Neural crest cell (in vitro differentiated cells): Measurements from ENCODE around the gene PHF21A. TPM values are rescaled to one million over a fixed set of nuclear protein-coding genes. Genes with fewer than 3 reads are reported as not detected.

Source experiments
- DNase-seq: peaks from one replicate; pipeline ENCODE4 v3.0.0; 2021; ENCODE audit warnings: low read depth, mixed read lengths, low spot score
- H3K27ac Mint-ChIP-seq: one replicate; pipeline ENCODE4 v1.8.0; 2021; ENCODE audit warnings: mild to moderate bottlenecking, mixed read lengths; ENCODE audit not compliant: unreplicated experiment
- H3K27me3 Mint-ChIP-seq: 2 replicates; pipeline ENCODE4 v1.8.0; 2021; ENCODE audit warnings: low read depth, mild to moderate bottlenecking, mixed read lengths
- H3K36me3 Mint-ChIP-seq: 2 replicates; pipeline ENCODE4 v1.8.0; 2021; ENCODE audit warnings: low read depth, mild to moderate bottlenecking, mixed read lengths
- H3K4me1 Mint-ChIP-seq: 2 replicates; pipeline ENCODE4 v1.8.0; 2021; ENCODE audit warnings: mixed read lengths
- H3K4me3 Mint-ChIP-seq: one replicate; pipeline ENCODE4 v1.8.0; 2021; ENCODE audit warnings: mild to moderate bottlenecking, mixed read lengths
- H3K9me3 Mint-ChIP-seq: 2 replicates; pipeline ENCODE4 v1.8.0; 2021; ENCODE audit warnings: mixed read lengths
- CTCF ChIP-seq: fragments of 200-600 bp; sonication (generic); conservative IDR thresholded peaks from 2 replicates; pipeline ENCODE4 v1.5.0; 2021; ENCODE audit warnings: antibody characterized with exemption, mild to moderate bottlenecking
- total RNA-seq: library from RNA; stranded (reverse); gene quantifications from 2 replicates; pipeline ENCODE4 v1.2.1, GENCODE V29; 2021

The PHF21A gene
- total RNA-seq, 1 donor from 2014 or later = 56.5 TPM

- H3K27me3 Mint-ChIP-seq = no peaks in the 10 kb centered on the region
- TF ChIP-seq CTCF = no peak
- no peak for DNase-seq
- no peaks in the 10 kb centered on the region for H3K9me3 Mint-ChIP-seq
- H3K4me3 Mint-ChIP-seq = no peak overlapping the region
- H3K36me3 Mint-ChIP-seq = peaks cover 3% of the 10 kb centered on the region
- no peak overlapping the region for H3K27ac Mint-ChIP-seq
- H3K4me1 Mint-ChIP-seq = peaks cover 26% of the 10 kb centered on the region
Measured at GRCh38 chr11:46048198-46048597, 73.1 kb downstream of the PHF21A start.

- H3K27ac Mint-ChIP-seq = no peak overlapping the region
- H3K36me3 Mint-ChIP-seq = peaks cover 3% of the 10 kb centered on the region
- DNase-seq = no peak
- no peaks in the 10 kb centered on the region for H3K27me3 Mint-ChIP-seq
- peaks cover 26% of the 10 kb centered on the region for H3K4me1 Mint-ChIP-seq
- no peak overlapping the region for H3K4me3 Mint-ChIP-seq
- no peak for TF ChIP-seq CTCF
- no peaks in the 10 kb centered on the region for H3K9me3 Mint-ChIP-seq
Measured at GRCh38 chr11:46047520-46047919, 73.7 kb downstream of the PHF21A start.

- Mint-ChIP-seq H3K4me1 (peaks cover 18% of the 10 kb centered on the region), H3K27me3 (no peaks in the 10 kb centered on the region), H3K36me3 (peaks cover 3% of the 10 kb centered on the region), H3K9me3 (no peaks in the 10 kb centered on the region), H3K4me3 (no peak overlapping the region), H3K27ac (no peak overlapping the region)
- TF ChIP-seq CTCF = no peak
- DNase-seq = no peak
Measured at GRCh38 chr11:46045811-46046210, 75.4 kb downstream of the PHF21A start.

GRCh38 chr11:46044601-46045000 lies 76.7 kb downstream of the PHF21A start:
- H3K9me3 Mint-ChIP-seq = no peaks in the 10 kb centered on the region
- H3K27me3 Mint-ChIP-seq = no peaks in the 10 kb centered on the region
- no peak for DNase-seq
- no peak overlapping the region for H3K27ac Mint-ChIP-seq
- H3K4me3 Mint-ChIP-seq = no peak overlapping the region
- no peak for TF ChIP-seq CTCF
- peaks cover 8% of the 10 kb centered on the region for H3K4me1 Mint-ChIP-seq
- H3K36me3 Mint-ChIP-seq = no peaks in the 10 kb centered on the region

- Mint-ChIP-seq H3K27ac (no peak overlapping the region), H3K4me1 (peaks cover 3% of the 10 kb centered on the region)
- TF ChIP-seq CTCF = no peak
Measured at GRCh38 chr11:46039990-46040389, 81.3 kb downstream of the PHF21A start.

GRCh38 chr11:46038529-46038928 lies 82.7 kb downstream of the PHF21A start:
- Mint-ChIP-seq H3K4me3 (no peak overlapping the region), H3K27me3 (no peaks in the 10 kb centered on the region), H3K27ac (no peak overlapping the region), H3K36me3 (no peaks in the 10 kb centered on the region), H3K9me3 (no peaks in the 10 kb centered on the region), H3K4me1 (peaks cover 3% of the 10 kb centered on the region)
- no peak for DNase-seq
- no peak for TF ChIP-seq CTCF

More at GRCh38 chr11:46039990-46040389, 81.3 kb downstream of the PHF21A start:
- Mint-ChIP-seq H3K4me3 (no peak overlapping the region), H3K36me3 (no peaks in the 10 kb centered on the region), H3K9me3 (no peaks in the 10 kb centered on the region), H3K27me3 (no peaks in the 10 kb centered on the region)
- no peak for DNase-seq
